H1 (cell line): ENCODE results near the gene TXNRD2. TPM values are rescaled to one million over a fixed set of nuclear protein-coding genes. Genes with fewer than 3 reads are reported as not detected.

Experiments used
- CTCF ChIA-PET: fragments of 300-600 bp; sonication (Branson Sonifier 250); formaldehyde crosslinking; loops from one replicate; lab custom pipeline; 2021; ENCODE audit not compliant: partially characterized antibody; lab: Charles Lee
- POLR2A ChIA-PET: fragments of 300-600 bp; sonication (Branson Sonifier 250); formaldehyde crosslinking; loops from one replicate; lab custom pipeline; 2021; ENCODE audit warnings: inconsistent platforms; ENCODE audit not compliant: partially characterized antibody; lab: Charles Lee
- DNase-seq, 2 experiments: peaks; one replicate each; pipeline versions ENCODE4 v3.0.0 to v3.0.0-alpha.2; 2010 to 2022; ENCODE audit warnings: low spot score in 2 of 2, low read depth in 1 of 2, mixed read lengths in 1 of 2
- FAIRE-seq: peaks from 2 replicates; lab custom pipeline; 2011; peaks lifted over from hg19 to GRCh38; lab: Jason Lieb, UNC
- H2AFZ ChIP-seq: 2 replicates; pipeline ENCODE4 v1.8.1; 2012; ENCODE audit warnings: low read length, inconsistent platforms
- H2AK5ac ChIP-seq: 2 replicates; pipeline ENCODE4 v1.6.1; 2013; ENCODE audit warnings: low read depth, low read length
- H2BK120ac ChIP-seq: replicated peaks from 2 replicates; pipeline ENCODE3; 2013; ENCODE audit warnings: low read depth, low read length, inconsistent platforms
- H2BK12ac ChIP-seq: 2 replicates; pipeline ENCODE4 v1.6.1; 2013; ENCODE audit warnings: low read depth, low read length
- H2BK15ac ChIP-seq: 2 replicates; pipeline ENCODE4 v1.6.1; 2013; ENCODE audit warnings: low read length
- H2BK20ac ChIP-seq: 2 replicates; pipeline ENCODE4 v1.6.1; 2013; ENCODE audit warnings: low read length
- H2BK5ac ChIP-seq: 2 replicates; pipeline ENCODE4 v1.6.1; 2013; ENCODE audit warnings: low read depth, low read length
- H3K14ac ChIP-seq: 2 replicates; pipeline ENCODE4 v1.6.1; 2013; ENCODE audit warnings: inconsistent platforms; ENCODE audit not compliant: insufficient read length
- H3K18ac ChIP-seq: 2 replicates; pipeline ENCODE4 v1.6.1; 2013; ENCODE audit warnings: low read length; ENCODE audit errors: extremely low read depth
- H3K23ac ChIP-seq: 2 replicates; pipeline ENCODE4 v1.6.1; 2013; ENCODE audit warnings: inconsistent platforms; ENCODE audit not compliant: insufficient read length
- H3K23me2 ChIP-seq: 2 replicates; pipeline ENCODE4 v1.6.1; 2013; ENCODE audit warnings: low read depth, low read length
- H3K27ac ChIP-seq: 2 replicates; pipeline ENCODE4 v1.6.1; 2011; ENCODE audit warnings: low read depth, low read length, inconsistent platforms
- H3K27me3 ChIP-seq, 4 experiments: replicated peaks in 1 of 4; 1 replicate in 1 of 4; 2 replicates in 3 of 4; pipeline versions ENCODE4 v1.6.1 to v1.8.1; 2011 to 2013; ENCODE audit warnings: low read length in 3 of 4, mild to moderate bottlenecking in 3 of 4, inconsistent platforms in 2 of 4, mixed read lengths in 2 of 4, moderate library complexity in 1 of 4; ENCODE audit not compliant: control insufficient read depth in 3 of 4, insufficient read depth in 3 of 4; ENCODE audit errors: extremely low read depth in 1 of 4
- H3K36me3 ChIP-seq, 4 experiments: 2 replicates each; pipeline versions ENCODE4 v1.6.1 to v1.8.1; 2011 to 2013; ENCODE audit warnings: mild to moderate bottlenecking in 4 of 4, low read length in 3 of 4, moderate library complexity in 2 of 4, control low read depth in 1 of 4, inconsistent platforms in 1 of 4; ENCODE audit not compliant: insufficient read depth in 4 of 4, control insufficient read depth in 2 of 4
- H3K4ac ChIP-seq: replicated peaks from 2 replicates; pipeline ENCODE3; 2013; ENCODE audit warnings: low read length, low read depth, mixed read lengths, inconsistent platforms; ENCODE audit not compliant: insufficient read length
- H3K4me1 ChIP-seq, 4 experiments: replicated peaks in 1 of 4; 1 replicate in 1 of 4; 2 replicates in 3 of 4; pipeline versions ENCODE4 v1.6.1 to v1.8.1; 2011 to 2013; ENCODE audit warnings: low read length in 3 of 4, inconsistent platforms in 2 of 4, mixed read lengths in 1 of 4; ENCODE audit not compliant: insufficient read depth in 4 of 4, control insufficient read depth in 3 of 4
- H3K4me2 ChIP-seq, 2 experiments: 2 replicates each; pipeline versions ENCODE4 v1.6.1 to v1.8.1; 2011 to 2013; ENCODE audit warnings: low read depth in 2 of 2, low read length in 2 of 2, control low read depth in 1 of 2, inconsistent platforms in 1 of 2, mild to moderate bottlenecking in 1 of 2; ENCODE audit not compliant: insufficient read depth in 1 of 2
- H3K4me3 ChIP-seq, 4 experiments: fragments of 200-600, 300-600 bp in 1 of 4; sonication (generic), shearing (Covaris generic), sonication (Bioruptor Twin) in 1 of 4; 2 replicates each; pipeline versions ENCODE4 v1.5.1 to v1.8.1; 2011 to 2016; ENCODE audit warnings: low read length in 4 of 4, low read depth in 3 of 4, control low read depth in 2 of 4, inconsistent platforms in 2 of 4, mild to moderate bottlenecking in 2 of 4, mixed read lengths in 1 of 4, moderate library complexity in 1 of 4; ENCODE audit not compliant: insufficient read depth in 2 of 4; ENCODE audit errors: extremely low read depth in 1 of 4
- H3K56ac ChIP-seq: replicated peaks from 2 replicates; pipeline ENCODE3; 2013; ENCODE audit warnings: low read depth, mild to moderate bottlenecking, mixed read lengths, low read length, inconsistent platforms; ENCODE audit not compliant: insufficient read length
- H3K79me1 ChIP-seq: 2 replicates; pipeline ENCODE4 v1.6.1; 2013; ENCODE audit warnings: low read depth, low read length, control low read depth
- H3K79me2 ChIP-seq, 2 experiments: 2 replicates each; pipeline versions ENCODE4 v1.6.1 to v1.8.1; 2012 to 2013; ENCODE audit warnings: low read length in 2 of 2, mild to moderate bottlenecking in 2 of 2, inconsistent platforms in 1 of 2; ENCODE audit not compliant: insufficient read depth in 2 of 2, control insufficient read depth in 1 of 2
- H3K9ac ChIP-seq, 4 experiments: replicated peaks in 1 of 4; 1 replicate in 1 of 4; 2 replicates in 3 of 4; pipeline versions ENCODE4 v1.6.1 to v1.8.1; 2011 to 2013; ENCODE audit warnings: low read depth in 3 of 4, low read length in 3 of 4, control low read depth in 2 of 4, mild to moderate bottlenecking in 2 of 4, moderate library complexity in 2 of 4, inconsistent platforms in 1 of 4; ENCODE audit errors: extremely low read depth in 1 of 4
- H3K9me3 ChIP-seq, 2 experiments: 2 replicates each; pipeline versions ENCODE4 v1.6.1 to v1.8.1; 2012 to 2013; ENCODE audit warnings: mild to moderate bottlenecking in 2 of 2, moderate library complexity in 2 of 2, control low read depth in 1 of 2, inconsistent platforms in 1 of 2, low read depth in 1 of 2, low read length in 1 of 2, mixed read lengths in 1 of 2; ENCODE audit not compliant: insufficient read depth in 2 of 2
- H4K20me1 ChIP-seq, 2 experiments: replicated peaks in 1 of 2; 2 replicates each; pipeline versions ENCODE3 to v1.8.1; 2011 to 2013; ENCODE audit warnings: inconsistent platforms in 2 of 2, low read length in 2 of 2, mild to moderate bottlenecking in 1 of 2; ENCODE audit not compliant: insufficient read depth in 2 of 2, control insufficient read depth in 1 of 2
- H4K5ac ChIP-seq: 2 replicates; pipeline ENCODE4 v1.6.1; 2013; ENCODE audit warnings: low read length, low read depth, mixed read lengths, inconsistent platforms; ENCODE audit not compliant: insufficient read length
- H4K8ac ChIP-seq: 2 replicates; pipeline ENCODE4 v1.8.0; 2013; ENCODE audit warnings: mild to moderate bottlenecking, moderate library complexity, low read length, inconsistent platforms; ENCODE audit not compliant: insufficient read depth; ENCODE audit errors: extremely low read depth
- H4K91ac ChIP-seq: replicated peaks from 2 replicates; pipeline ENCODE3; 2013; ENCODE audit warnings: low read length, mixed read lengths, inconsistent platforms; ENCODE audit not compliant: insufficient read length
- CHD2 ChIP-seq: IDR thresholded peaks from 2 replicates; pipeline ENCODE4 v1.6.1; 2012; ENCODE audit warnings: low read length, improper control_type of control experiment
- HDAC6 ChIP-seq: IDR thresholded peaks from one replicate; pipeline ENCODE4 v1.7.1; 2012; ENCODE audit warnings: low read depth, mild to moderate bottlenecking, inconsistent platforms, low read length, moderate library complexity
- KDM5A ChIP-seq: fragments of 200-600 bp; IDR thresholded peaks from 2 replicates; pipeline ENCODE4 v1.7.1; 2012; ENCODE audit warnings: mild to moderate bottlenecking, low read length, inconsistent platforms, mixed read lengths
- SUZ12 ChIP-seq: fragments of 200-600 bp; sonication (generic); IDR thresholded peaks from 2 replicates; pipeline ENCODE4 v1.6.1; 2012; ENCODE audit warnings: mild to moderate bottlenecking, inconsistent platforms, low read length, moderate library complexity, mixed read lengths
- TCF12 ChIP-seq: IDR thresholded peaks from 2 replicates; pipeline ENCODE4 v1.6.1; 2011; ENCODE audit warnings: low read depth, mild to moderate bottlenecking, low read length
- WGBS, 2 experiments: shearing (Covaris generic) in 1 of 2; methylation state at CpG; one replicate each; pipeline versions ENCODE4 v1.1.6 to v1.1.7; 2013 to 2015; ENCODE audit warnings: low lambda C conversion rate in 2 of 2, mixed read lengths in 2 of 2, inconsistent platforms in 1 of 2, low coverage in 1 of 2, missing lambda C conversion rate in 1 of 2; ENCODE audit not compliant: insufficient replicate concordance in 2 of 2, insufficient coverage in 1 of 2, insufficient read length in 1 of 2; ENCODE audit errors: extremely low coverage in 1 of 2, missing lambda C conversion rate in 1 of 2; 5-methylcytosine and 5-hydroxymethylcytosine counted together
- polyA plus RNA-seq, 7 experiments: library from polyadenylated mRNA; depleted of rRNA in 3 of 7; stranded (reverse) in 5 of 7; unstranded in 2 of 7; fragments of >200 nt in 5 of 7; fragments of 200-250 nt in 2 of 7; gene quantifications; 1 replicate in 5 of 7; 2 replicates in 1 of 7; 4 replicates in 1 of 7; pipeline versions ENCODE4 v1.2.1 to v1.2.3, GENCODE V29; 2011 to 2013; ENCODE audit warnings: missing spikeins in 2 of 7, mixed read lengths in 2 of 7
- total RNA-seq: library from RNA; stranded (reverse); fragmentation: NEBNext Ultra II Directional; extraction: Animal tissue kit (Norgen Biotek cat#: 25700); gene quantifications from 2 replicates; pipeline ENCODE4 v1.2.1, GENCODE V29; 2021

Gene TXNRD2
- total and polyA plus RNA-seq, 2 of the 8 experiments (the other 6 are each of a cell fraction or from before 2014, with no cell fraction given) = 14.8 to 21.9 TPM

DNA sequence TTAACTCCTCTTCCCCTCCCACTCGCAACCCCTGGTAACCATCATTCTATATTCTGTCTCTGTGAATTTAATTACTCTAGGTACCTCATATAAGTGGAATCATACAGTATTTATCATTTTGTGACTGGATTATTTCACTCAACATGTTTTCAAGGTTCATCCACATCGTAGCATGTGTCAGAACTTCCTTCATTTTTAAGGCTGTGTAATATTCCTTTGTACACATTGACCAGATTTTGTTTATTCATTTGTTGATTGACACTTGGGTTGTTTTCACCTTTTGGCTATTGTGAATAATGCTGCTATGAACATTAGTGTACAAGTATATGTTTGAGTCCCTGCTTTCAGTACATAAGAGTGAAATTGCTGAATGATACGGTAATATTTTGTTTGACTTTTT, 84.2 kb downstream of the TXNRD2 start:
- Histone ChIP-seq H3K9ac (no peak overlapping the region), H3K18ac (no peak overlapping the region), H4K91ac (no peak overlapping the region), H2AK5ac (no peak overlapping the region), H4K20me1 (peaks cover 2 to 13% of the 10 kb centered on the region in 2 experiments), H3K79me1 (peaks cover 13% of the 10 kb centered on the region), H3K4me2 (no peak overlapping the region), H3K9me3 (no peaks in the 10 kb centered on the region), H2BK120ac (no peak overlapping the region), H3K27me3 (no peaks in the 10 kb centered on the region), H3K79me2 (peaks cover 0 to 23% of the 10 kb centered on the region in 2 experiments; a peak in 3 of 4 replicates), H2BK12ac (no peak overlapping the region), H3K23ac (no peak overlapping the region), H3K56ac (no peak overlapping the region), H2BK15ac (no peak overlapping the region), H3K4ac (no peak overlapping the region), H3K36me3 (no peaks in the 10 kb centered on the region; a peak in 2 of 8 replicates), H4K5ac (no peak overlapping the region), H2BK20ac (no peak overlapping the region), H3K14ac (no peak overlapping the region), H3K23me2 (peaks cover 16% of the 10 kb centered on the region; the same call in 1 of the 2 replicates), H4K8ac (no peak overlapping the region), H2BK5ac (no peak overlapping the region), H3K4me1 (peaks cover 0 to 21% (median 12%) of the 10 kb centered on the region in 4 experiments; a peak in 6 of 7 replicates), H3K4me3 (no peak overlapping the region), H3K27ac (no peak overlapping the region), H2AFZ (no peak overlapping the region)
- WGBS, 2 experiments = 87% methylated on average over 3 of the region's 3 CpGs; no CpG with 5 or more reads in 1 of the 2 experiments
- FAIRE-seq (no peak), DNase-seq (no peak)
- no peak for TF ChIP-seq HDAC6
- no peak for TF ChIP-seq TCF12
- TF ChIP-seq CHD2 = no peak
- no peak for TF ChIP-seq KDM5A
- TF ChIP-seq SUZ12 = no peak
- POLR2A ChIA-PET = no interaction called here
- CTCF ChIA-PET = no interaction called here
